ENCODE results near the gene ABCB10. TPM values are rescaled to one million over a fixed set of nuclear protein-coding genes. Genes with fewer than 3 reads are reported as not detected.

The ABCB10 gene
- total RNA-seq, 1 donor, result 13.4 TPM

DNA sequence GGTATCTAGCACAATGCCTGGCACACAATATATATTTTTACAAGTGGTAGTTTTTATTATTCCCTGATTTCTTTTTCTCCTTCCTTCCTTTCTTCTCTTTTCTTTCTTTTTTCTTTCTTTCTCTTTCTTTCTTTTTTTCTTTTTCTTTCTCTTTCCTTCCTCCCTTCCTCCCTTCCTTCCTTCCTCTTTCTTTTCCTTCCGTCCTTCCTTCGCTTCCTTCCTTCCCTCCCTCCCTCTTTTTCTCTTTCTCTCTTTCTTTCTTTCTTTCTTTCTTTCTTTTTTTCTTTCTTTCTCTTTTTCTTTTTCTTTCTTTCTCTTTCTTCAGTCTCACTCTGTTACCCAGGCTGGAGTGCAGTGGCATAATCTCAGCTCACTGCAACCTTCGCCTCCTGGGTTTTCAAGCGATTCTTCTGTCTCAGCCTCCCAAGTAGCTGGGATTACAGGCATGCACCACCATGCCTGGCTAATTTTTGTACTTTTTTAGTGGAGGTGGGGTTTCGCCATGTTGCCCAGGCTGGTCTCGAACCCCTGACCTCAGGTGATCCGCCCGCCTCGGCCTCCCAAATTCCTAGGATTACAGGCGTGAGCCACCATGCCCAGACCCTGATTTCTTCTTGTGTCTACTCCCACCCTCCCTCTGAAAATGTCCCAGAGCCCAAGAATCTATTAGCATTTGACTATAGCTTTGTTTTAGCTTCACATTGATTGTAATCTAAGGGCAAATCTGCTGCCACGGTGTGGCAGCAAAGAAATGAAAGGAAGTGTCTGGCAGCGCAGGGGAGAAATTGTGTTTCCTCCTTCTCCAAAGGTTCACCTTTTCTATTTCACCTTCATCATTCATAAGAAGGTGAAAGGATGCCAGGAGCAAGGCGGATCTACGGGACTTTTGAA, 19.9 kb upstream of the ABCB10 start:
- H3K27me3 ChIP-seq (ENCODE audit: insufficient read depth, low read length), result peaks cover 3% of the 10 kb centered on the region
- H2AFZ ChIP-seq (ENCODE audit: low read length), result peak overlapping the region; percentile 85
- peak overlapping the region; percentile 65 for H3K4me2 ChIP-seq (ENCODE audit: insufficient read depth, low read length)
- no peaks in the 10 kb centered on the region for H4K20me1 ChIP-seq (ENCODE audit: insufficient read depth, low read length)
- no peak for DNase-seq (ENCODE audit: insufficient read length, low spot score, missing footprints)
- H3K4me3 ChIP-seq (ENCODE audit: insufficient read depth, low read length), result peak overlapping the region; percentile 48
- H3K4me1 ChIP-seq (ENCODE audit: insufficient read depth, low read length), result peaks cover 9% of the 10 kb centered on the region
- no peaks in the 10 kb centered on the region for H3K79me2 ChIP-seq (ENCODE audit: insufficient read depth, low read length)
- TF ChIP-seq CTCF (IDR thresholded peaks at IDR 0.05; ENCODE audit: extremely low read depth, low read depth, low read length), result no peak
- H3K36me3 ChIP-seq (ENCODE audit: insufficient read depth, low read length), result no peaks in the 10 kb centered on the region
- H3K27ac ChIP-seq (ENCODE audit: low read depth, low read length), result no peak overlapping the region
- no peaks in the 10 kb centered on the region for H3K9me3 ChIP-seq (ENCODE audit: low read depth, low read length)

DNA sequence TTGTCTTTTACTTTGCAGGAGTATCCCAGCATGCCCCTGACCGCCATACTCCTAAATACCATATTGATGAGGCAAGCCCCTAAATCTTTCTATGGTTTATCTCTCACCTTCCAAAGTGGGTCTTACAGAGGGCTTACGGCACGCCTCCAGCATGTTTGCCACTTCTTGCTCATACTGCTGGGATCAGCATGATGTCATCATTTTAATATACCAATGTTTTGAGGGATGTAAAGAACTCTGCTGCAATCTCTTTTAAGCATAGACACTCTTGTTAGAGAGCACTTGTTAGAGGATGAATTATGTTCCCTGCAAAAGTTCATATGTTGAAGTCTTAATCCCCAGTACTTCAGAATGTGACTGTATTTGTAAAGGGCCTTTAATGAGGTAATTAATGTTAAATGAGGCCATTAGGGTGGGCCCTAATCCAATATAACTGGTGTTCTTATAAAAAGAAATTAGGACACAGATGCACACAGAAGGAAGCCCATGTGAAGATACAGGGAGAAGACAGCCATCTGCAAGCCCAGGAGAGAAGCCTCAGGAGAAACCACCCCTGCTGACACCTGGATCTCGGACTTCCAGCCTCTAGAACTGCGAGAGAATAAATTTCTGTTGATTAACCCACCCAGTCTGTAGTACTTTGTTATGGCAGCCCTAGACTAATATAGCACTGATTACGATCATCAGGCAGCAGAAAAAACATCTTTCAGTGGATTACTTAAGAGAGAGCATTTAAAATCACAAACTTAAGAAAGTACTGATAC, 16.4 kb upstream of the ABCB10 start:
- Histone ChIP-seq H3K27me3 (ENCODE audit: insufficient read depth, low read length) (peaks cover 3% of the 10 kb centered on the region), H3K79me2 (ENCODE audit: insufficient read depth, low read length) (no peaks in the 10 kb centered on the region), H4K20me1 (ENCODE audit: insufficient read depth, low read length) (no peaks in the 10 kb centered on the region), H3K4me1 (ENCODE audit: insufficient read depth, low read length) (peaks cover 9% of the 10 kb centered on the region), H3K4me2 (ENCODE audit: insufficient read depth, low read length) (no peak overlapping the region), H3K27ac (ENCODE audit: low read depth, low read length) (no peak overlapping the region), H3K4me3 (ENCODE audit: insufficient read depth, low read length) (no peak overlapping the region), H3K36me3 (ENCODE audit: insufficient read depth, low read length) (no peaks in the 10 kb centered on the region), H2AFZ (ENCODE audit: low read length) (no peak overlapping the region), H3K9me3 (ENCODE audit: low read depth, low read length) (no peaks in the 10 kb centered on the region)
- DNase-seq (ENCODE audit: insufficient read length, low spot score, missing footprints), result no peak
- TF ChIP-seq CTCF (IDR thresholded peaks at IDR 0.05; ENCODE audit: extremely low read depth, low read depth, low read length), result no peak

DNA sequence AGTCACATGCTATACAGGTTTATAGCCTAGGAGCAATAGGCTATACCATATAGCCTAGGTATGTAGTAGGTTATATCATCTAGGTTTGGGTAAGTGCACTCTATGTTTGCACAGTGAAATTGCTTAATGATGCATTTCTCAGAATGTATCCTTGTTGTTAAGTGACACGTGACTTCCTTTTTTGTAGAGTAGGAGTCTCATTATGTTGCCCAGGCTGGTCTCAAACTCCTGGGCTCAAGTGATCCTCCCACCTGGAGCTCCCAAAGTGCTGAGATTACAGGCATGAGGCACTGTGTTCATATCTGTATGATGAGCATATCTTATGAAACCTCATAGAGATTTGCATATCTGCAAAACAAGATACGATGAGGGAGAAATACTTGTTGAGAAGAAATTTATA, 13.8 kb upstream of the ABCB10 start:
- Histone ChIP-seq H2AFZ (ENCODE audit: low read length) (no peak overlapping the region), H3K4me3 (ENCODE audit: insufficient read depth, low read length) (no peak overlapping the region), H3K27ac (ENCODE audit: low read depth, low read length) (no peak overlapping the region), H3K9me3 (ENCODE audit: low read depth, low read length) (no peaks in the 10 kb centered on the region), H4K20me1 (ENCODE audit: insufficient read depth, low read length) (no peaks in the 10 kb centered on the region), H3K79me2 (ENCODE audit: insufficient read depth, low read length) (no peaks in the 10 kb centered on the region), H3K36me3 (ENCODE audit: insufficient read depth, low read length) (no peaks in the 10 kb centered on the region), H3K4me1 (ENCODE audit: insufficient read depth, low read length) (no peaks in the 10 kb centered on the region), H3K27me3 (ENCODE audit: insufficient read depth, low read length) (peaks cover 3% of the 10 kb centered on the region), H3K4me2 (ENCODE audit: insufficient read depth, low read length) (no peak overlapping the region)
- DNase-seq (ENCODE audit: insufficient read length, low spot score, missing footprints), result no peak
- TF ChIP-seq CTCF (IDR thresholded peaks at IDR 0.05; ENCODE audit: extremely low read depth, low read depth, low read length), result no peak
